Nucleus accumbens (tissue), 56 donors: Measurements from ENCODE around the gene SYT5.
"Not testable (repeated sequence)": the region's sequence is repeated elsewhere in the genome, so short reads cannot be mapped to it uniquely, and the experiment has no call there.

Experiments used
- DNase-seq, 56 donors: peaks; one replicate each; lab custom pipeline; 2025; lab: John Stamatoyannopoulos, UW

The SYT5 gene

DNA sequence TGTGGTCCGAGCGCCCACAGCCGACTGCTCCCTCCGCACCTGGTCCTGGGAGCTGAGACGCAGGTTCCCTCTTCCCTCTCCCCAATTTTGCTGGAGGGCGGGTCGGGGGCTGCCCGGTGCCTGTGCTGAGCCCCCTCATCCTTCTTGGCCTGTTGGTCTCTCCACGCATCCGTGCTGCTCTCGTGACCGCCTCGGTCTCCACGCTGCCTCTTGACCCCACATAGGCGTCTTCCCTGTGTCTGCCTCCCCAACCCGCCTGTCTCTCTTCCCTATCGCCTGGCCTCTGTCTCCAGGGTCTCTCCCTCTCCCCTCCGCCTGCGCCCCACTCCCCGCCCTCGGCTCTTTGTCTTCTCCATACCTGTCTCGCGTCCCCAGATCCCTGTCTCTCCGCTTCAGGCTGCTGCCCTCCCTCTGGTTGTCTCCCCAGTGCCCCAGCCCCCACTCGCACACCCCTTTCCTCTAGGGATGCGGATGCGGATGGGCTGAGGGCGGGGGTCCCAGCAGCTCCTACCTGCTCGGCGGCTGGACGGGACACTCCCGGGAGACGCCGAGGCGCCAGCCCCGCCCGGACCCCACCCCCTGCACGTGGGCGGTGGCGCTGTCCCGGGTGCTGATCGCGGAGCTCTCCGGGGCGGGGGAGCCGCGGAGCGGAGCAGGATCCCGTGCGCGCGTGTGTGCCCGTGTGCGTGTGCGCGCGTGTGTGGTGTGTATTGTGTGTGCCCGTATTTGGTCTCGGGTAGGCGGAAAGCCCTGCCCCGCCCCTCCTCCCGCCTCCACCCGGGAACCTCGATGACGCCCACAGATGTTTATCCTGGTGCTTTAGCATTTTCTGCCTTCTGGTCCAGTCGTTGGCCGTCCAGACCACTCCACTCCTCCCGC lies at the start of gene SYT5:
Gene SYT5, minus strand, starts transcription at position 684 of the 879 bp plus-strand sequence. CDS start 1,248 bp downstream, outside the sequence.
- DNase-seq: peak in 39 of 56 donors; percentile 5 to 72 (median 37)

DNA sequence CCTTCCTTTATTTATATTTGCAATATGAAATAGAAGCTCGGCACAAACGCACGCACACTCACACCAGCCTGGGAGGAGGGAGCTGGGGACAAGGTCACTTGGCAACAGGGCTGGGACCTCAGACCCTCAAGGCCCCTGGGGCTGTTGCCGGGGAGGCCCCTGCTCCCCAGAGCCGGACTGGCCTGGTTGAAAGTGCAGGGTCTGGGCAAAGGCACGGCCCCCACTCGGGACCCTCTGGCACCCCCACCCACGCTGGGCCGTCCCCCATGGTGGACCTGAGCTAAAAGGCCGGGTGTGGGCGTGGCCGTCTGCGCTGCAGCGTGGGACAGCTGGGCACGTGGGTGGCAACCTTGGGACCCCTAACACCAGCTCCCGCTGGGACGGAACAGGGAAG lies 49.7 kb upstream of the SYT5 start:
- DNase-seq: no peak

DNA sequence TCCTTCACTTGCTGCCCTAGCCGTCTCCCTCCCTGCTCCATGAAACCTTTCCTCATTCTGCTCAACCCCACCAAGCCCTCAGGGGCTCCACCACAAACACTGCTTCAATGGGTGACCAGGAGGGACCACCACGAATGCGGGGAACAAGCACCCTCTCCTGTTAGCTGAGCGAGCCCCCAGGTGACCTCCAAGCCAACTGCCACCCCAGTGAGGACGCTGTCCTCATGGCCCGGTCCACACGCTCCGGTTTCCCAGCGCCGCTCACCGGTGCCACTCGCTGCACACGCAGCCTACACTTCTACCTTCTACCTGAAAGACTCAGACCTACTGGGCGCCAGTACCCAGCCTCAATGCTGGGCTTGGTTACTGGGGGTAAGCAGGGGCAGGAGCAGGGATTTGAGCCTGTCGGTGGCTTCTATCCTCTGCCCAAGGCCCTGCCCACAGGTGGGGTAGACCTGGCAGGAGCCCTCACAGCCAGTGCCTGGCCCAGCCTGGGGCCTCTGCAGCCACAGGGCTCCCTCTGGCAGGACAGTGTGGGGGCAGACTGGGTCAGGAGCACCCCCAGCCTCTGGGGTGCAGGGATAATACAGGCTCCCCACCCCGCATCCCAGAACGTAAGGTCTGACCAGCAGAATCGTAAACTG lies 49.2 kb upstream of the SYT5 start:
- DNase-seq: no peak

DNA sequence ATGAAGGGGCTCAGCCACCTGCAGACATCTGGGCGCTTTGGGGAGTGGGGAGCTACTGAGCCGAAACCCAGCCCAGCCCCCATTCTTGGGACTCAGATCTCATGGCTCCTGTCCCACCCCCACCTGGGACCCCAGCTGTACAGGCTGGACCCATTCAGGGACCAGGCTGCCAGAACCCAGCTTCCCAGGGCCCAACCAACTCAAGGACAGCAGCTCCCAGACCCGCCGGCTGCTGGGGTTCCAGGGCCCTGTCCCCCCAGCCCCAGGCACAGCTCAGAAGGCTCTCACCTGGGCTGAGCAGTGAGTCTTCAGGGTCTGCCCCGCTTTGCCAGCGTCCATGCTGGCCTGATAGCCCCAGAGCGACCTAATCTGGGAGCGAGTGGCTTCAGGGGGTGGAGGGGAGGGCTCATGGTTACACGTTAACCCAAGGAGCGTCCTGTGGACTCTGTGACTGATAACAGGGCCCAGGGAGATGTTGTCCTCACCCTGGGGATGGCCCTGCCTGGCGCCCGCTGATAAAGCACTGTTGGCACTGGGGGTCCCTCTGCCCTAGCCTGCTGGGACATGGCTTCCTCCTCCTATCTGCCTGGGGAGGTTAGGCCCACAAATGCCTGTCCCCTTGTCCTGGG lies 48.4 kb upstream of the SYT5 start, which contains the start of gene TMEM86B:
Gene TMEM86B, minus strand, starts transcription at position 361 of the 629 bp plus-strand sequence. Its CDS starts 22 bp downstream, at position 339.
- no peak for DNase-seq

DNA sequence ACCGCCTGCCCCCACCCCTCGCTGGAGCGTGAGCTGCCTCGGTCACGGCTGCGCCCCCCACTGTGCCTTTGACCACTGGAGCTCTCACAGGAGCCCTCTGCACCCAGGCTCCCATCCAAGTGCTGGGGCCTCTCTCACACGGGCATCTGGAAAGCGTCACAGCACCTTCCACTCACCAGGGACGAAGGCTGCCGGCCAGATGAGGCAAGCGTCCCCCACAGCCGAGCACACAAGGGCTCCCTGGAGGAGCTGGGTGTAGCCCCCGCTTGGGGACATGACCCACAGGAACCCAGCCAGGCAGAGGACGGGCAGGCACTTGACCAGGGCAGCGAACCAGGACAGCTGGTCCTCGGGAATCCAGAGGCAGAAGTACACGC lies 47.9 kb upstream of the SYT5 start:
- no peak for DNase-seq

DNA sequence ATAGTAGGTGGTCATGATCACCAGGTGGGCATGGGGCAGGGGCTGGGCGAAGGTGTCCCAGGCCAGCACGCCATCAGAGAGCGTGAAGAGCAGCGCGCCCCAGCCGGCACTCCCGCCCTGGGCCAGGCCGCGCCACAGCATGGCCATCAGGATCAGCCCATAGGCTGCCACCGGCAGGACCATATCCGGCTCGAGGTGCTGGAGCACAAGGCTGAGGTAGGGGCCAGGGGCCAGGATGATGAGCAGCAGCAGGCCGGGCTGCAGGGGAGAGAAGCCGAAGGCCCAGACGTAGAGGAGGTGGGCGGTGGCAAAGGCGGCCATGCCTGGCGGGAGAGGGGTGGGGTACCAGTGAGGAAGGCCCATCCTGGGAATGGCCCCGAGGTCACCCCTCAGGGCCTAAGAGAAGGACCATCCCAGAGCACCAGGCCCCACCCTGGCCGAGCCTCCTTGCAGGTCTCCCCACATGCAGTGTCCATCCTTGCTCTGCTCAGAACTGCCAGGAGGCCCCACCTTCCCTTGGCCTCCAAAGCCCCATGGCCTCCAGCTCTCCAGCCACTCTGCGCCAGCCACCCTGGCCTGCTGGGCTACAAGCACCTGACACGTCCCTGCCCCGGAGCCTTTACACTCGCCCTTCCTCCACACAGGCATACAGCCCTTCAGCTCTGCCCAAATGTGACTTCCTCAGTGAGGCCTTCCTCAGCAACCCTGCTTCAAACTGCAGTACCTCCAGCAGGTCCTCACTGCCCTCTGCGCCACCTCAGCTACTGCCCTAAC lies 47.3 kb upstream of the SYT5 start:
- no peak for DNase-seq

DNA sequence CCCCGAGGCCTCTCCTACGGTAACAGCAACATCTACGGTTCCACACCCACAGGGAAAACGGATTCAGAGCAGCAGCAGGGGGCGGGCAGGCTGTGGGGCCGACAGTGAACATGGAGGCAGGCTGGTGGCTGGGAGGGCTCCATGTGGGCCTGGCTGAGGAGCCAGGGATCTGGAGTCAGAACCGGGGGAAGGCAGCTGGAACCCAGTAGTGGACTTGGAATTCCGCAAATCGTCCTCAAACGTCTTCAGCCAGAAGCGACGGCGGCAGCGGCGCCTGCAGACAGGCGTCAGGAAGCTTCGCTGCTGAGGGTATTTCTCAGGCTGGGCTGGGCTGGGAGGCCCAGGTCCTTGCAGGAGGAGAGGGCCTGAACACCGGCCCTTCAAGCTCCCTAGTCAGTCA lies 46.7 kb upstream of the SYT5 start:
- DNase-seq: no peak

DNA sequence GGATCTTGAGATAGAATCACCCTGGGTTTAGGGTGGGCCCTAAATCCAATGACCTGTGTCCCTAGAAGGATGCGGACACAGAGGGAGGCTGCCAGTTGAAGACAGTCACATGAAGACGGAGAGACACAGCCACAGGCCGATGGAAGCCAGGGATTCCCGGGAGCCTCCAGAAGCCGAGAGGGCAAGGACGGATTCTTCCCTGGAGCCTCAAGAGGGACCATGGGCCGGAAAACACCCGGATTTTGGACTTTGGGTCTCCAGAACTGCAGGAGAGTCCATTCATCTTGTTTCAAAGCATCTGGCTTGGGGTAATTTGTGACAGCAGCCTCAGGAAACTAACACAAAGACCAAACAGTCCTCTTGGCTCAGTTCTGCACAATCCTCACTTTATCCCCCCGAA lies 46.2 kb upstream of the SYT5 start:
- no peak for DNase-seq

DNA sequence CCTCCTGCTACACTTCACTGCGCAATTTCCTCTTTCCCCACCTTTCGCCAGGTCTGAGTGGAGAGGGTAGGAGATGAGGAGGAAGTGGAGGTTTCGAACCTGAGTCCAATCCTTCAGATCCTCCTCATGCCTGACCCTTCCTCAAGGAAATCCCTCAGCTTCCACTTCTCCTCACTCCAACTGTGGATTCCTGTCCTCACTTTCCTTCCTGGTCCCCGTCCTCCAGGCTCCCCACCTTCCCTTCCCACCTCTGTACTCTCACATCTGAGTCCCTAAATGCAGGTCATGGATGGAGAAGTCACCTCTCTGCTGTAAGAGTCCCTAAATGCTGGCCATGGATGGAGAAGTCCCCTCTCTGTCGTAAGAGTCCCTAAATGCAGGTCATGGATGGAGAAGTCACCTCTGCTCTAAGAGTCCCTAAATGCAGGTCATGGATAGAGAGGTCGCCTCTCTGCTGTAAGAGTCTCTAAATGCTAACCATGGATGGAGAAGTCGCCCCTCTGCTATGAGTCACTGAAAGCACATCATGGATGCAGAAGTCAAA lies 45.4 kb upstream of the SYT5 start:
- no peak for DNase-seq

DNA sequence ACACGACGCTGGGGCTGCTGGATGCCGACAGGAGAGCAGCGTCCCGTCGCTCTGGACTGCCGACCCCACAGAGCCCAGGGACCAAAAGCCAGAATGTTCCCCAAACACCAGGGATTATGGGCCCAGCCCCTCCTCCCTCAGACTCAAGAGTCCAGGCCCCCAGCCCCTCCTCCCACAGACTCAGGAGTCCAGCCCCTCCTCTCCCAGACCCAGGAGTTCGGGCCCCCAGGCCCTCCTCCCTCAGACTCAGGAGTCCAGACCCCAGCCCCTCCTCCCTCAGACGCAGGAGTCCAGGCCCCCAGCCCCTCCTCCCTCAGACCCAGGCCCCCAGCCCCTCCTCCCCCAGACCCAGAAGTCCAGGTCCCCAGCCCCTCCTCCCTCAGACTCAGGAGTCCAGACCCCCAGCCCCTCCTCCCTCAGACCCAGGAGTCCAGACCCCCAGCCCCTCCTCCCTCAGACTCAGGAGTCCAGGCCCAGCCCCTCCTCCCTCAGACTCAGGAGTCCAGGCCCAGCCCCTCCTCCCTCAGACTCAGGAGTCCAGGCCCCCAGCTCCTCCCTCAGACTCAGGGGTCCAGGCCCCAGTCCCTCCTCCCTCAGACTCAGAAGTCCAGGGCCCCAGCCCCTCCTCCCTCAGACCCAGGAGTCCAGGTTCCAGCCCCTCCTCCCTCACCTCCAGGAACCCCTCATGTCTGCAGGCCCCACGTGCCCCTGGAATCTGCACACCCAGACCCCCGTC lies 44.8 kb upstream of the SYT5 start:
- DNase-seq: not testable (repeated sequence)

DNA sequence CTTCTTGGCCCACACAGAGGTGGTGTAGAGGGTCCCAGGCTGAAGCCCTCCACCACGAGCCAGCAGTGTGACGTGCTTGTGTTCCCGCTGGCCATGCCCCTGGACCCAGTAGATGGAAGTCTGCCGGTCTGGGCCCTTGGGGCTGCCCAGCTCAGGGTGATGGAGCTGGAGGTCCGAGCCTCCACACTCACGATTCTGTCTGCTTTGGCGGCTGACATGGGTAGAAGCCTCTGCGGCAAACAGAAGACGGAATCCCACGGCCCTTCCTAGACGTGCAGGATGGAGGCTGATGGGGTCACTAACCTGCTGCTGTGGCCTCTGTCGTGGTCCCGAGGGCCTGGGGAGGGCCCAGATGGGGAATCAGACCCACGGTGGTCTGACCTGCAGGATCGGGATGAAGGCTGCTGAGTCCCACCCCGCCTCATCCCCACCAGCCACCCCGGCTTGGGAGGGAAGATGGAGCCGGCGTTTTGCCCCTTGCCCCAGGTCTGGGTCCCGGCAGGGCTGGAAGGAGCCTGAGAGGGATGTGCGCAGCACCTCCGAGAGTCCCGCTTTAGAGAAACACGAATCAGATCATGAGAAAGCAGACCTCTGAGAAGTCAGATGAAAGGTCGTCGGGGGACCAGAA lies 44.1 kb upstream of the SYT5 start:
- no peak for DNase-seq

DNA sequence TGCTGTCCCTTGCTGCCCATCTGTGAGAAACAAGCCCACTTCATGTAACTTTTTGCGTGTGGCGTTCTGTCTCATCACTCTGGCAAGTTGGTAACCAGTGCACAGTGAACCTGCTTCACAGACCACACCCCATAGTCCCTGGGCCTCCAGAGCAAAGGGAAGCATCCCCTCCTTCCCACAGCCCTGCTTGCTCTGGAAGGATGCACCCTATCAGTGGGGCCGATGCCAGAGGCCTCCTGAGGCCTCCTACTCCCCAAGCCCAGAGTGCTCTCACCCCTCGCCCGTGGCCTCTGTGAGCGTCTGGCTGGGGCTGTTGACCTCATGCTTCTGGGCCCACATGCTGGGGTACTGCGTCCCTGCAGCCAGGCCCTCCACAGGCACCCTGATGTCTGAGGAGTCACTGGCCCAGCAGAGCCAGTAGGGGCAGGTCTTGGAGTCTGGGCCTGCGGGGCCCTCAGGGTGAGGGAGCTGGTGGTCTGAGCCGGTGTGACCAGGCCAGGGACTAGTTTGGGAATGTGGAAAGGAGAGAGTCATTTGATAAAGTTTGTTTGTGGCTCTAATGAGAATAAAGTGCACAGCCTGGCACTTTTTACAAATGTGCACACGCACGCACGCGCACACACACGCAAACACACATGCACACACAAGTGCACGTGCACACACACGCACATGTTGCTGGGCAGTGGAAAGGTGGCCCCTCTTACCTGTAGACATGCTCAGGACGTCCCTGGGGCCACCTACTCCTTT lies 43.4 kb upstream of the SYT5 start:
- DNase-seq: no peak

DNA sequence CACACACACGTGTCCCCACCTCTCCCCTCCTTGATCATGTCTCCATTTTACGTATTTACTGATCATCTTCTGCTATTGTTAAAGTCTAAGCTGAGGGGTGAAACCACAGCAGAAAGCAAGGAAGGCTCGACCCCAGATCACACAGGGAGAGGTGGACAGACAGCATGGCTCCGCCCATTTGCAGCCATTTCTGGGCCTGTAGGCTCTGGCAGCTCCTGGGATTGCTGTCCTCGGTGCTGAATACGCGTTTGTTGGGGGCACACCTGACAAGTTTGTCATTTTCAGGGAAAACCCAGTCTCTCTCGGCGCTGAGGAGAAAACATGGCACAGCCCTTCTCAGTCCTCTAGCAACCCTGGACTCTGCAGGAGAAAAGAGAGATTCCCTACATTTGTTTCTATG lies 40.4 kb upstream of the SYT5 start:
- DNase-seq: no peak

DNA sequence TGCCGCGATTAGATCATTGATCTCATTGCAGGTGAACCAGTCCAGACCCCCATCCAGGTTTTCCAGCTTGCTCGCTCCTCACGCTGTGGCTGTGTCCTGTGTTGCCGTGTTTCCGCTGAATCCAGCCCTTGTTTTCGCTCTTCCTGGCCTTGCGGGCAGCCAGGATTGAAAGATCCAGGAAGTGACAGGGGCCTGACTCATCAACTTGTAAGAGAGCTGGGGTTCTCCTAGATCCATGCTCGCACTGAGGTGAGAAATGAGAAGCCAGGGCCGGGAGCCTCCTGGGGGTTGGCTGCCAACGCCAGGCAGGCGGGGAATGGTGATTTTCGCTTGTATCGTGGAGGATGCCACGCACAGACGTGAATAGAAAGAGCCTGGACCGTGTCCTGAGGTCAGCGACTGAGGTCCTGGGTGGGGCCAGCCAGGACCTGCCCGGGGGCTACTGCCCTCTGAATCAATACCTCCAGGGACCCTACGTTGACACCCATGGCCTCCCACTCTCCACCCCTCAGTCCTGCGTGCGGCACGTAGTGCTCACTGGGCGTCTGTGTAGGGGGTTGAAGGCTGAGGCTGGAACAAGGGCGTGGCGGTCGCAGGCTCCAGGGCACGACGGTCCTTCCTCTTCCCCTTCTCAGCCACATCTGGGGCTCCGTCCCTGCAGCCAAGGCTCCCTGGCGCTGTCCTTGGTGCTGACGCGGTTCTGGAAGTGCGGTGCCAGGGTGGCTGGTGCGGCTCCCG lies 36.5 kb upstream of the SYT5 start:
- DNase-seq: peak in 54 of 56 donors; percentile 2 to 91 (median 69)

DNA sequence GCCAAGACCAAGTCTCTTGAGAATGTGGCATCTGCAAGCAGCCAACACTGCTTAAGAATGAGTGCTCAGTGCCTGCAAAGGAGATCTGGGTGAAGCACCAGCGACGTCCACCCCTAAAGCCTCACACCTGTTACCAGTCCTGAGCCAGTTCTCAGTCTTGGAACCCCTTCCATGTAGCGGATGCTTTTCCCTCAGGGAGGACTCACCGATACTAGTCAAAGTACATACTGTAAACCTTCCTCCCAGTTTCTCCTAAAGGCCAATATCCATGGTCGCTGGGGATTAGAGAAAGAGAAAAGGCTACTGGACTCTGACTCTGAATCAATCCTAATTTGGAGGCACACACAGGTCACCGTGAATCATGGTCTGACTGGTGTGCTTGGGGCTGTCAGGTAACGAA lies 33.5 kb upstream of the SYT5 start:
- DNase-seq: no peak

DNA sequence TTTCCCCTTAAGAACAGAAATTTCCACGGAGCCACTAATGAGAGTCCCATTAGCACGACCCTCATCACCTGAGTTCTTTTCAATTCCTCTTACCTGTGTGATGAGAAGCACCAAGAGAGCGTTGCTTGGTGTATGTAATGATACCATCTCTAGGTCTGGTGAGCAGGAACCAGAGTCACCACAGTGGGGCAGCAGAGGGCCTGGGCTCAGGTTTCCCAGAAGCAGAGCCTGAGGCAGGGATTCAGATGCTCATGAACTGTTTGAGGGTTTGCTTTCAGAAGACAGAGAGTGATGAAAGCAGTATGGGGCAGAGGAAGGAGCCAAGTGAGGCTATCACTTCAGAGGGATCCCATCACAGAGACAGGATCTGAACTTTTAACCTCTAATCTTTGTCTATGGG lies 32.4 kb upstream of the SYT5 start:
- no peak for DNase-seq

DNA sequence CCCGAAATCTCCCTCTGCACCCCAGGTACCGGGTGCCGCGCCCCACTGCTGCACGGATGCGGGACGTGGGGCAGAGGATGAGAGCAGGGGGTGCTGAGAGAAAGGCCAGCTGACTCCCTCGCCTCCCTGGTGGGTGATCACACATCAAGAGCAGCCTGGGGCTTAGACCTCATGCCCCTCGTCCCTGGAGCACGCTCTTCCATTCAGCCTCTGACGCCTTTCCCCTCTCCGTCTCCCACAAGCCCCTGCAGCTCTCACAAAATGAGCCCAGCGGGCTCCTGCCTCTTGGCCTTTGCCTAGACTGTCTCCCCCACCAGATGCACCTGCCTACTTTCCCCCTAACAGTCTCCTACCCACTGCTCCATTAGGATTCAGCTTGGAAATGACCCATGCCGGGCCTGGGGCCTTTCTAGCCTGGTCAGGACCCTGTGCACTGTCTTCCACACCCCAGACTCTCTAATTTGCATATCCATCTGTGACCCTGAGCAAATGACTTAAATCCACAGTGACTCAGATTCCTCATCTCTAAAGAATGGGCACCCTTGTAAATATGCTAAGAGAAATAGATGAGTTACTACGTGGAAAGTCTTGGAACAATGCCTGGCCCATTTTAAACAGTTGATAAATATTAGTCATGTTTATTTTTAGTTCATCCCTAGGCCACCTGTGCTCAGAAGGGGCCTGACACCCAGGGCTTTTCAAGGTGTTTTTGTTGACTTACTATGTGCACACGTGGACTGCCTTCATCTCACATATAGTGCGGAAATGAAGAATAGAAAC lies 29.8 kb upstream of the SYT5 start:
- DNase-seq: no peak
